Stomach (tissue), 9 donors: Measurements from ENCODE around the gene STBD1. TPM values are rescaled to one million over a fixed set of nuclear protein-coding genes. Genes with fewer than 3 reads are reported as not detected.

ENCODE experiments used
- DNase-seq, 2 donors: peaks; one replicate each; pipeline versions ENCODE4 v3.0.0 to v3.0.0-alpha.2; 2013 to 2019
- H3K27ac ChIP-seq, 5 donors: fragments of 200-600 bp in 4 of 5; sonication (generic) in 4 of 5; one replicate each; pipeline ENCODE4 v1.5.1; 2013 to 2019; ENCODE audit warnings: mild to moderate bottlenecking in 1 of 5, moderate library complexity in 1 of 5
- H3K27me3 ChIP-seq, 3 donors: fragments of 200-600 bp; sonication (generic); one replicate each; pipeline ENCODE4 v1.5.1; 2017 to 2019; ENCODE audit warnings: mixed run types in 1 of 3
- H3K36me3 ChIP-seq, 4 donors: fragments of 200-600 bp; sonication (generic); 1 replicate in 3 of 4; 2 replicates in 1 of 4; pipeline ENCODE4 v1.5.1; 2016 to 2019
- H3K4me1 ChIP-seq, 4 donors: fragments of 200-600 bp; sonication (generic); one replicate each; pipeline ENCODE4 v1.5.1; 2016 to 2019
- H3K4me3 ChIP-seq, 4 donors: fragments of 200-600 bp; sonication (generic) in 3 of 4; one replicate each; pipeline ENCODE4 v1.5.1; 2016 to 2019; ENCODE audit warnings: mild to moderate bottlenecking in 1 of 4
- H3K9me3 ChIP-seq, 4 donors: fragments of 200-600 bp; sonication (generic); one replicate each; pipeline ENCODE4 v1.5.1; 2016 to 2019
- EP300 ChIP-seq: sonication (generic); formaldehyde crosslinking; IDR thresholded peaks from one replicate; pipeline ENCODE4 v1.6.1; 2017; ENCODE audit warnings: antibody characterized with exemption
- POLR2A ChIP-seq, 4 donors: fragments of 450-650 bp; IDR thresholded peaks; one replicate each; pipeline ENCODE4 v1.6.1; 2016; ENCODE audit warnings: antibody characterized with exemption in 4 of 4, control low read depth in 2 of 4, mild to moderate bottlenecking in 1 of 4, moderate library complexity in 1 of 4
- POLR2AphosphoS5 ChIP-seq, 3 donors: sonication (generic); formaldehyde crosslinking; IDR thresholded peaks; one replicate each; pipeline ENCODE4 v1.6.1; 2016; ENCODE audit warnings: antibody characterized with exemption in 3 of 3
- WGBS, 5 donors: extraction: QIAGEN DNeasy Blood & Tissue Kit in 3 of 5; methylation state at CpG; one replicate each; pipeline versions ENCODE4 v1.1.5 to v1.1.7; 2013 to 2018; 5-methylcytosine and 5-hydroxymethylcytosine counted together
- intact Hi-C: fragments of 100-400 bp; cut with DNase I; formaldehyde crosslinking; loops from one replicate; pipeline ENCODE4 v1.15.1; 2023; ENCODE audit warnings: low total_unique reads
- polyA plus RNA-seq, 3 donors: library from polyadenylated mRNA; stranded (reverse); fragments of 200-250 nt; gene quantifications; one replicate each; pipeline ENCODE4 v1.2.3, GENCODE V29; 2013
- total RNA-seq, 5 donors: library from RNA; depleted of rRNA; stranded (reverse); fragments of >200 nt; gene quantifications; one replicate each; pipeline versions ENCODE4 v1.1.0 to v1.2.3, GENCODE V29; 2014 to 2016
- TF ChIP-seq, protein P1 (sequence below), 7 experiments: fragments of 450-650 bp in 4 of 7; fragments of 200-600 bp in 3 of 7; sonication (generic) in 3 of 7; IDR thresholded peaks; one replicate each; pipeline ENCODE4 v1.5.1; 2016 to 2019; ENCODE audit warnings: antibody characterized with exemption in 7 of 7, control low read depth in 2 of 7, mild to moderate bottlenecking in 1 of 7
- donor health status: healthy with polysubstance abuse.
- donor health status: Bipolar disorder and iron deficiency.
- donor health status: healthy.

STBD1 gene
- total and polyA plus RNA-seq, 8 donors: 0.89 to 29.3 (median 4.1) TPM; not detected in 1

- Histone ChIP-seq H3K4me1 (peaks cover 0 to 7% (median 0%) of the 10 kb centered on the region in 4 donors), H3K27me3 (no peaks in the 10 kb centered on the region), H3K4me3 (no peak overlapping the region), H3K36me3 (peaks cover 0 to 24% (median 0%) of the 10 kb centered on the region in 4 donors), H3K9me3 (no peaks in the 10 kb centered on the region), H3K27ac (no peak overlapping the region)
- no peak for DNase-seq
- intact Hi-C loops: no loop called here
- 85 to 92% (median 90%) methylated on average over 11 of the region's 11 CpGs for WGBS, 5 donors
- TF ChIP-seq, protein P1, sequence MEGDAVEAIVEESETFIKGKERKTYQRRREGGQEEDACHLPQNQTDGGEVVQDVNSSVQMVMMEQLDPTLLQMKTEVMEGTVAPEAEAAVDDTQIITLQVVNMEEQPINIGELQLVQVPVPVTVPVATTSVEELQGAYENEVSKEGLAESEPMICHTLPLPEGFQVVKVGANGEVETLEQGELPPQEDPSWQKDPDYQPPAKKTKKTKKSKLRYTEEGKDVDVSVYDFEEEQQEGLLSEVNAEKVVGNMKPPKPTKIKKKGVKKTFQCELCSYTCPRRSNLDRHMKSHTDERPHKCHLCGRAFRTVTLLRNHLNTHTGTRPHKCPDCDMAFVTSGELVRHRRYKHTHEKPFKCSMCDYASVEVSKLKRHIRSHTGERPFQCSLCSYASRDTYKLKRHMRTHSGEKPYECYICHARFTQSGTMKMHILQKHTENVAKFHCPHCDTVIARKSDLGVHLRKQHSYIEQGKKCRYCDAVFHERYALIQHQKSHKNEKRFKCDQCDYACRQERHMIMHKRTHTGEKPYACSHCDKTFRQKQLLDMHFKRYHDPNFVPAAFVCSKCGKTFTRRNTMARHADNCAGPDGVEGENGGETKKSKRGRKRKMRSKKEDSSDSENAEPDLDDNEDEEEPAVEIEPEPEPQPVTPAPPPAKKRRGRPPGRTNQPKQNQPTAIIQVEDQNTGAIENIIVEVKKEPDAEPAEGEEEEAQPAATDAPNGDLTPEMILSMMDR (IDR thresholded peaks at IDR 0.05): no peak
- no peak for TF ChIP-seq POLR2A (IDR thresholded peaks at IDR 0.05)
- TF ChIP-seq POLR2AphosphoS5 (IDR thresholded peaks at IDR 0.05): no peak
- no peak for TF ChIP-seq EP300
Observed at GRCh38 chr4:76270244-76271175, 36.0 kb upstream of the STBD1 start.

- peaks cover 0 to 7% (median 0%) of the 10 kb centered on the region in 4 donors for H3K4me1 ChIP-seq
- H3K4me3 ChIP-seq: no peak overlapping the region
- peaks cover 0 to 17% (median 0%) of the 10 kb centered on the region in 4 donors for H3K36me3 ChIP-seq
- no peak overlapping the region for H3K27ac ChIP-seq
- H3K9me3 ChIP-seq: no peaks in the 10 kb centered on the region
- WGBS, 5 donors: 89 to 97% (median 95%) methylated on average over 6 of the region's 6 CpGs
- no peaks in the 10 kb centered on the region for H3K27me3 ChIP-seq
- intact Hi-C loops: no loop called here
- no peak for DNase-seq
- TF ChIP-seq EP300 (no peak), POLR2AphosphoS5 (IDR thresholded peaks at IDR 0.05) (no peak), POLR2A (IDR thresholded peaks at IDR 0.05) (no peak)
- TF ChIP-seq, protein P1 (IDR thresholded peaks at IDR 0.05): no peak
Observed at GRCh38 chr4:76271248-76271647, 35.3 kb upstream of the STBD1 start.

DNA sequence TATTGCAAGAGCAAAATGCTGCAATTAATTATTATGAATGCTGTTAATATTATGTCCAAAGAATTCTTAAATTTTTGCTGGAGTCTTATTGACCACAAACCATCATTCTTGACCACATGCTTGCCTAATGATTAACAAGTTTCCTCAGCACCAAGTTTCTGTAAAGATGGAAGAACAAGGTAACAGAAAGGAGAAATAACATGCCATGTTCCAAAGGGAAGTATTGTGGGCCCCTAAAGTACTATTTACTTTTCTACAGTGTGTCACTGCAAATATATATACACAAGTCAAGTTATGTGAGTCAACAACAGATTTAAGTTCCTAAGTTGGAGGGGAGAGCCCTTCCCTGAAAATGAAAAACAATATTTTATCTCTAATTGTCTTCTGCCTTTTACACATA is 34.5 kb upstream of the STBD1 start:
- Histone ChIP-seq H3K27me3 (no peaks in the 10 kb centered on the region), H3K9me3 (no peaks in the 10 kb centered on the region), H3K27ac (no peak overlapping the region), H3K4me1 (peaks cover 0 to 7% (median 0%) of the 10 kb centered on the region in 4 donors), H3K36me3 (peaks cover 0 to 12% (median 0%) of the 10 kb centered on the region in 4 donors), H3K4me3 (no peak overlapping the region)
- no peak for TF ChIP-seq EP300
- TF ChIP-seq, protein P1 (IDR thresholded peaks at IDR 0.05): no peak
- TF ChIP-seq POLR2A (IDR thresholded peaks at IDR 0.05): no peak
- TF ChIP-seq POLR2AphosphoS5 (IDR thresholded peaks at IDR 0.05): no peak
- intact Hi-C loops: no loop called here
- DNase-seq: no peak

DNA sequence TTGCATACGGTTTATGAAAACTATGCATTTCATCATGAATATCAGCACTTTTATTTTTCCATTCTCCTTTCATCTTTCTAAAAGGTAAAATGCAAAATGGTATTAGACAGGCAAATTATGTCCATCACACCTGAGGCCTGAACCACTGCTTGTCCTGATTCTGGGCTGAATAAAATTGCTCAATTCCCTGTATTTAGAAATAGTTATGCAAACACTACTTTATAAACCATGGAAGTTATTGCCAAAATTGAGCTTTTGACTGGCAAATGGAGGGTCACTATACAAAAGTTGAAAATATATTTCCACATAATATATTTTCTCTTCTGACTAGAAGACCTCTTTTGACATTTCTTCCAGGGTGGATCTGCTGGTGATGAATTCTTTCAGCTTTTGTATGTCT is 34.0 kb upstream of the STBD1 start:
- Histone ChIP-seq H3K27me3 (no peaks in the 10 kb centered on the region), H3K9me3 (no peaks in the 10 kb centered on the region), H3K27ac (no peak overlapping the region), H3K4me3 (no peak overlapping the region), H3K36me3 (peaks cover 0 to 12% (median 0%) of the 10 kb centered on the region in 4 donors), H3K4me1 (peaks cover 0 to 7% (median 0%) of the 10 kb centered on the region in 4 donors)
- TF ChIP-seq POLR2AphosphoS5 (IDR thresholded peaks at IDR 0.05) (no peak), POLR2A (IDR thresholded peaks at IDR 0.05) (no peak), EP300 (no peak)
- TF ChIP-seq, protein P1 (IDR thresholded peaks at IDR 0.05): no peak
- WGBS, 5 donors: 33 to 91% (median 62%) methylated on average over 1 of the region's 1 CpG
- DNase-seq: no peak
- intact Hi-C loops: no loop called here
